MM.1S (cell line): Measurements from ENCODE around the gene SP9.

ENCODE experiments used
- DNase-seq: peaks from one replicate; pipeline ENCODE4 v3.0.0-alpha.2; 2015
- H2AFZ ChIP-seq: fragments of 300-600 bp; sonication (generic); 2 replicates; pipeline ENCODE4 v1.6.0; 2016; ENCODE audit warnings: antibody characterized with exemption, low read length
- H3F3A ChIP-seq: fragments of 300-600 bp; sonication (generic); 2 replicates; pipeline ENCODE4 v1.6.1; 2016; ENCODE audit warnings: mild to moderate bottlenecking, antibody characterized with exemption, low read length, moderate library complexity, mixed read lengths; ENCODE audit not compliant: insufficient read depth
- H3K27ac ChIP-seq: fragments of 300-600 bp; sonication (generic); 2 replicates; pipeline ENCODE4 v1.5.1; 2016; ENCODE audit warnings: mild to moderate bottlenecking, low read length
- H3K27me3 ChIP-seq: fragments of 300-600 bp; sonication (generic); replicated peaks from 2 replicates; pipeline ENCODE4 v1.6.0; 2016; ENCODE audit warnings: low read length; ENCODE audit not compliant: insufficient read depth
- H3K36me3 ChIP-seq: fragments of 300-600 bp; sonication (generic); replicated peaks from 2 replicates; pipeline ENCODE4 v1.6.1; 2016; ENCODE audit warnings: mild to moderate bottlenecking, low read length, mixed read lengths; ENCODE audit not compliant: insufficient read depth
- H3K4me1 ChIP-seq: fragments of 300-600 bp; sonication (generic); 2 replicates; pipeline ENCODE4 v1.6.1; 2016; ENCODE audit warnings: low read length, mixed read lengths
- H3K4me2 ChIP-seq: fragments of 300-600 bp; sonication (generic); 2 replicates; pipeline ENCODE4 v1.6.0; 2016; ENCODE audit warnings: low read depth, low read length
- H3K4me3 ChIP-seq: fragments of 300-600 bp; sonication (generic); 2 replicates; pipeline ENCODE4 v1.5.1; 2016; ENCODE audit warnings: low read length, mixed read lengths
- H3K79me2 ChIP-seq: fragments of 300-600 bp; sonication (generic); 2 replicates; pipeline ENCODE4 v1.6.1; 2016; ENCODE audit warnings: mixed run types, low read length, mixed read lengths
- H3K9ac ChIP-seq: fragments of 300-600 bp; sonication (generic); 2 replicates; pipeline ENCODE4 v1.6.1; 2016; ENCODE audit warnings: low read length, mixed read lengths
- H3K9me2 ChIP-seq: fragments of 300-600 bp; sonication (generic); replicated peaks from 2 replicates; pipeline ENCODE4 v1.6.1; 2016; ENCODE audit warnings: mild to moderate bottlenecking, low read length, mixed read lengths; ENCODE audit not compliant: insufficient read depth
- H3K9me3 ChIP-seq: fragments of 300-600 bp; sonication (generic); replicated peaks from 2 replicates; pipeline ENCODE4 v1.6.1; 2016; ENCODE audit warnings: mild to moderate bottlenecking, low read length, mixed read lengths; ENCODE audit not compliant: insufficient read depth
- H4K20me1 ChIP-seq: fragments of 300-600 bp; sonication (generic); 2 replicates; pipeline ENCODE4 v1.6.1; 2016; ENCODE audit warnings: mild to moderate bottlenecking, low read length, moderate library complexity, mixed read lengths; ENCODE audit not compliant: insufficient read depth
- CTCF ChIP-seq: fragments of 300-600 bp; sonication (generic); IDR thresholded peaks from 2 replicates; pipeline ENCODE4 v1.5.1; 2016; ENCODE audit warnings: antibody characterized with exemption, low read length, mixed read lengths
- EZH2 ChIP-seq: fragments of 300-600 bp; sonication (generic); optimal IDR thresholded peaks from 2 replicates; pipeline ENCODE3; 2017; ENCODE audit warnings: low read depth, mild to moderate bottlenecking, antibody characterized with exemption, low read length, mixed read lengths
- EZH2phosphoT487 ChIP-seq: fragments of 300-600 bp; sonication (generic); IDR thresholded peaks from 2 replicates; pipeline ENCODE4 v1.6.1; 2018; ENCODE audit warnings: antibody characterized with exemption, low read length

SP9 gene

GRCh38 chr2:174331595-174332216, 3.0 kb upstream of the SP9 start:
- Histone ChIP-seq H3K4me3 (no peak overlapping the region), H3F3A (peaks cover 7% of the 10 kb centered on the region; the same call in 1 of the 2 replicates), H3K79me2 (no peaks in the 10 kb centered on the region), H3K27ac (no peak overlapping the region), H3K9ac (no peak overlapping the region), H2AFZ (no peak overlapping the region), H4K20me1 (no peaks in the 10 kb centered on the region), H3K4me2 (no peak overlapping the region), H3K27me3 (peaks cover 88% of the 10 kb centered on the region), H3K9me2 (no peaks in the 10 kb centered on the region), H3K36me3 (no peaks in the 10 kb centered on the region), H3K9me3 (no peaks in the 10 kb centered on the region), H3K4me1 (peaks cover 9% of the 10 kb centered on the region; the same call in 1 of the 2 replicates)
- DNase-seq = no peak
- TF ChIP-seq EZH2phosphoT487 (no peak), CTCF (no peak), EZH2 (no peak)

- Histone ChIP-seq H3K4me2 (no peak overlapping the region), H3K27me3 (peaks cover 82% of the 10 kb centered on the region), H3K4me3 (no peak overlapping the region), H3K4me1 (peaks cover 9% of the 10 kb centered on the region; the same call in 1 of the 2 replicates), H3K79me2 (no peaks in the 10 kb centered on the region), H3K27ac (no peak overlapping the region), H3K9me2 (no peaks in the 10 kb centered on the region), H3K9ac (no peak overlapping the region), H2AFZ (no peak overlapping the region), H4K20me1 (no peaks in the 10 kb centered on the region), H3K36me3 (no peaks in the 10 kb centered on the region), H3K9me3 (no peaks in the 10 kb centered on the region), H3F3A (peaks cover 10% of the 10 kb centered on the region; the same call in 1 of the 2 replicates)
- DNase-seq = no peak
- TF ChIP-seq EZH2phosphoT487 (no peak), EZH2 (no peak), CTCF (no peak)
Measured at GRCh38 chr2:174332217-174332963, 2.4 kb upstream of the SP9 start.

- Histone ChIP-seq H3K9ac (no peak overlapping the region), H3K27me3 (peaks cover 80% of the 10 kb centered on the region), H3K9me3 (no peaks in the 10 kb centered on the region), H3K4me3 (peak overlapping the region; percentile 7; the same call in 1 of the 2 replicates), H4K20me1 (no peaks in the 10 kb centered on the region), H3K27ac (no peak overlapping the region), H3K79me2 (no peaks in the 10 kb centered on the region), H3K4me2 (peak overlapping the region; percentile 41; the same call in 1 of the 2 replicates), H3K9me2 (no peaks in the 10 kb centered on the region), H3K36me3 (no peaks in the 10 kb centered on the region), H2AFZ (no peak overlapping the region), H3F3A (peaks cover 12% of the 10 kb centered on the region), H3K4me1 (peaks cover 9% of the 10 kb centered on the region; the same call in 1 of the 2 replicates)
- no peak for DNase-seq
- TF ChIP-seq CTCF (no peak), EZH2 (no peak), EZH2phosphoT487 (no peak)
Measured at GRCh38 chr2:174333017-174333371, 1.8 kb upstream of the SP9 start.
